H1 (cell line): Measurements from ENCODE around the gene SNX32.

Experiments
- BACH1 ChIP-seq: IDR thresholded peaks from 2 replicates; pipeline ENCODE4 v1.6.1; 2012; ENCODE audit warnings: low read length, improper control_type of control experiment
- BRCA1 ChIP-seq: IDR thresholded peaks from 2 replicates; pipeline ENCODE4 v1.6.1; 2012; ENCODE audit warnings: low read depth, low read length, improper control_type of control experiment
- CEBPB ChIP-seq: IDR thresholded peaks from 2 replicates; pipeline ENCODE4 v1.6.1; 2012; ENCODE audit warnings: low read depth, low read length
- EZH2 ChIP-seq: fragments of 200-600 bp; sonication (generic); IDR thresholded peaks from 2 replicates; pipeline ENCODE4 v1.7.1; 2012; ENCODE audit warnings: low read depth, mild to moderate bottlenecking, moderate library complexity, low read length, inconsistent platforms; ENCODE audit not compliant: severe bottlenecking
- GTF2F1 ChIP-seq: IDR thresholded peaks from 2 replicates; pipeline ENCODE4 v1.6.1; 2012; ENCODE audit warnings: low read depth, low read length, improper control_type of control experiment, borderline replicate concordance
- PHF8 ChIP-seq: fragments of 200-600 bp; sonication (generic); conservative IDR thresholded peaks from 2 replicates; pipeline ENCODE4 v1.7.1; 2012; ENCODE audit warnings: low read depth, mild to moderate bottlenecking, inconsistent platforms, low read length, moderate library complexity
- POLR2A ChIP-seq, 2 experiments: IDR thresholded peaks; 1 replicate in 1 of 2; 2 replicates in 1 of 2; pipeline ENCODE4 v1.6.1; 2011; ENCODE audit warnings: low read depth in 2 of 2, low read length in 2 of 2, mild to moderate bottlenecking in 2 of 2; ENCODE audit errors: control extremely low read depth in 1 of 2
- POLR2AphosphoS5 ChIP-seq: IDR thresholded peaks from 2 replicates; pipeline ENCODE4 v1.6.1; 2011; ENCODE audit warnings: low read depth, low read length
- RAD21 ChIP-seq, 2 experiments: IDR thresholded peaks in 1 of 2; conservative IDR thresholded peaks in 1 of 2; 2 replicates each; pipeline ENCODE4 v1.6.1; 2011; ENCODE audit warnings: low read depth in 2 of 2, low read length in 2 of 2, improper control_type of control experiment in 1 of 2, inconsistent platforms in 1 of 2, mild to moderate bottlenecking in 1 of 2, moderate library complexity in 1 of 2
- RXRA ChIP-seq: IDR thresholded peaks from 2 replicates; pipeline ENCODE4 v1.6.1; 2011; ENCODE audit warnings: low read depth, mild to moderate bottlenecking, low read length, moderate library complexity; ENCODE audit not compliant: insufficient read depth
- SIRT6 ChIP-seq: IDR thresholded peaks from one replicate; pipeline ENCODE4 v1.7.1; 2012; ENCODE audit warnings: low read length, inconsistent platforms
- TEAD4 ChIP-seq: IDR thresholded peaks from 2 replicates; pipeline ENCODE4 v1.6.1; 2012; ENCODE audit warnings: low read depth, low read length, inconsistent platforms, mixed read lengths
- YY1 ChIP-seq: IDR thresholded peaks from 2 replicates; pipeline ENCODE4 v1.6.1; 2011; ENCODE audit warnings: low read depth, mild to moderate bottlenecking, low read length
- TF ChIP-seq, protein P1 (sequence below), 3 experiments: IDR thresholded peaks; 1 replicate in 2 of 3; 2 replicates in 1 of 3; pipeline versions ENCODE4 v1.5.1 to v1.6.1; 2011; ENCODE audit warnings: low read length in 3 of 3, mild to moderate bottlenecking in 3 of 3, inconsistent platforms in 2 of 3, low read depth in 1 of 3, moderate library complexity in 1 of 3; ENCODE audit not compliant: insufficient read depth in 1 of 3; ENCODE audit errors: control extremely low read depth in 1 of 3

DNA sequence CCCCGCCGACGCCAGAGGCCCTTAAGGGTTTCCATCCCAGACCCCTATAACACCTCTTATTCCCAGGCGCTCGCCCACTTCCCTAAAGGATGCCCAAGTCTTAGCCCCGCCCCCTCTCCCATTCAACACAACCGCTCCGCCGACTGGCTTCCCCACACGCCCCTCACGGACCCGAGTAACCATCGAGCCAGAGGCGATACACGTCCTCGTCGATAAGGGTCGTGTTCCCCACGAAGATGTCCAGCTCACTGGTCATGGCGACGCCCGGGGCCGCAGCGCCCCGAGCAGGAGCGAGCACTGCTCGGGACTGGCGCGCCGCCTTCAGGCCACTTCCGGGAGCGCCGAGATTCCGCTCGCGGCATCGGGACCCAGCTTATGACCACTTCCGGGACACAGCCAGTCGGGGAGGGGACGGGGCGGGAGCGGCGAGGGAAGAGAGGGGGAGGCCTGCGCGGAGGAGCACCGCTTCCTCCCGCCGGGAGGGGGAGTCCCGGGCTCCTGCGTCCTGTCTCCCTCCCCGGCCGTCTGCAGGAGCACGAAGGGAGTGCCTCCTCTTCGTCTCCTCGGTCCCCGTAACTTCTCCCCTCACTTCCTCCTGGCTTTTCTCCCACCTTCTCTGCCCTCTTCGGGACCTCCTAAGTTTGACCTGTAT, 54.5 kb downstream of the SNX32 start, which contains the start of gene FIBP:
- TF ChIP-seq TEAD4: 0 out of 2 replicates have a peak, but pooled peaks have one; percentile 69
- TF ChIP-seq RXRA: no peak
- peak; percentile 42 to 64 for TF ChIP-seq RAD21 (IDR thresholded peaks at IDR 0.05 in 1 of 2, conservative IDR thresholded peaks at IDR 0.05 in 1 of 2; ENCODE audit: low read depth in 2 of 2, low read length in 2 of 2)
- TF ChIP-seq, protein P1, sequence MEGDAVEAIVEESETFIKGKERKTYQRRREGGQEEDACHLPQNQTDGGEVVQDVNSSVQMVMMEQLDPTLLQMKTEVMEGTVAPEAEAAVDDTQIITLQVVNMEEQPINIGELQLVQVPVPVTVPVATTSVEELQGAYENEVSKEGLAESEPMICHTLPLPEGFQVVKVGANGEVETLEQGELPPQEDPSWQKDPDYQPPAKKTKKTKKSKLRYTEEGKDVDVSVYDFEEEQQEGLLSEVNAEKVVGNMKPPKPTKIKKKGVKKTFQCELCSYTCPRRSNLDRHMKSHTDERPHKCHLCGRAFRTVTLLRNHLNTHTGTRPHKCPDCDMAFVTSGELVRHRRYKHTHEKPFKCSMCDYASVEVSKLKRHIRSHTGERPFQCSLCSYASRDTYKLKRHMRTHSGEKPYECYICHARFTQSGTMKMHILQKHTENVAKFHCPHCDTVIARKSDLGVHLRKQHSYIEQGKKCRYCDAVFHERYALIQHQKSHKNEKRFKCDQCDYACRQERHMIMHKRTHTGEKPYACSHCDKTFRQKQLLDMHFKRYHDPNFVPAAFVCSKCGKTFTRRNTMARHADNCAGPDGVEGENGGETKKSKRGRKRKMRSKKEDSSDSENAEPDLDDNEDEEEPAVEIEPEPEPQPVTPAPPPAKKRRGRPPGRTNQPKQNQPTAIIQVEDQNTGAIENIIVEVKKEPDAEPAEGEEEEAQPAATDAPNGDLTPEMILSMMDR (IDR thresholded peaks at IDR 0.05; ENCODE audit: control extremely low read depth in 1 of 3, insufficient read depth in 1 of 3, low read depth in 1 of 3, low read length in 3 of 3): peak in 2 of 3 experiments; percentile 80 to 84; a peak in 3 of 4 replicates
- TF ChIP-seq EZH2: no peak
- no peak for TF ChIP-seq SIRT6
- peak in 1 of 2 experiments; percentile 93; a peak in 2 of 3 replicates for TF ChIP-seq POLR2A (IDR thresholded peaks at IDR 0.05; ENCODE audit: control extremely low read depth in 1 of 2, low read depth in 2 of 2, low read length in 2 of 2)
- no peak for TF ChIP-seq CEBPB
- TF ChIP-seq BACH1: peak; percentile 57; the same call in 1 of the 2 replicates
- TF ChIP-seq GTF2F1: peak; percentile 34; the same call in 1 of the 2 replicates
- TF ChIP-seq YY1: peak; percentile 85
- TF ChIP-seq PHF8: peak; percentile 89
- peak; percentile 72 for TF ChIP-seq POLR2AphosphoS5
- no peak for TF ChIP-seq BRCA1
